ENCODE measurements around the gene PAPPA. TPM values are rescaled to one million over a fixed set of nuclear protein-coding genes. Genes with fewer than 3 reads are reported as not detected.

PAPPA gene
- polyA plus RNA-seq, 1 donor from 2014 or later = 0.41 TPM

DNA sequence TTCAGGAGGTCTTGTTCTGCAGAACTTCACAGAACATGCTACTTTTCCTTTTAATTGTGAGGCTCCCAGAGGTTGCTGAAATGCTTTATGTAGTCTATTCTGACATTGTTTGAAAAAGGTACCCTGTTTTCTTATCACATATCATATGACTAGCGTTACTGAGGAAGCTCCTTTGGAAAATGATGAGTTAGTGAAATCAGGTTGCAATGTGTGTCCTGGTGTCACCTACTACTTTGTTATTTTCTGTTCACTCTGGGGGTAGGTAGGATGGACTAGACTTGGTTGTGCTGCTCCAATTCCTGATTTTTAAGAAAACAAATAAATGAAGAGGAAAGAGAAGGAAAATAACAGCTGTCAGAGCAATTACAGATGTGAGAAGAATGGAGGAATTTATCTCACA is 93.7 kb downstream of the PAPPA start:
- no peak overlapping the region for H3K4me2 ChIP-seq (ENCODE audit: low read length)
- H4K20me1 ChIP-seq (ENCODE audit: insufficient read depth) = no peaks in the 10 kb centered on the region
- no peaks in the 10 kb centered on the region for H3K27me3 ChIP-seq (ENCODE audit: insufficient read depth, low read depth, low read length)
- H3K79me2 ChIP-seq (replicated peaks; ENCODE audit: insufficient read depth, low read length) = no peaks in the 10 kb centered on the region
- TF ChIP-seq, protein P1, sequence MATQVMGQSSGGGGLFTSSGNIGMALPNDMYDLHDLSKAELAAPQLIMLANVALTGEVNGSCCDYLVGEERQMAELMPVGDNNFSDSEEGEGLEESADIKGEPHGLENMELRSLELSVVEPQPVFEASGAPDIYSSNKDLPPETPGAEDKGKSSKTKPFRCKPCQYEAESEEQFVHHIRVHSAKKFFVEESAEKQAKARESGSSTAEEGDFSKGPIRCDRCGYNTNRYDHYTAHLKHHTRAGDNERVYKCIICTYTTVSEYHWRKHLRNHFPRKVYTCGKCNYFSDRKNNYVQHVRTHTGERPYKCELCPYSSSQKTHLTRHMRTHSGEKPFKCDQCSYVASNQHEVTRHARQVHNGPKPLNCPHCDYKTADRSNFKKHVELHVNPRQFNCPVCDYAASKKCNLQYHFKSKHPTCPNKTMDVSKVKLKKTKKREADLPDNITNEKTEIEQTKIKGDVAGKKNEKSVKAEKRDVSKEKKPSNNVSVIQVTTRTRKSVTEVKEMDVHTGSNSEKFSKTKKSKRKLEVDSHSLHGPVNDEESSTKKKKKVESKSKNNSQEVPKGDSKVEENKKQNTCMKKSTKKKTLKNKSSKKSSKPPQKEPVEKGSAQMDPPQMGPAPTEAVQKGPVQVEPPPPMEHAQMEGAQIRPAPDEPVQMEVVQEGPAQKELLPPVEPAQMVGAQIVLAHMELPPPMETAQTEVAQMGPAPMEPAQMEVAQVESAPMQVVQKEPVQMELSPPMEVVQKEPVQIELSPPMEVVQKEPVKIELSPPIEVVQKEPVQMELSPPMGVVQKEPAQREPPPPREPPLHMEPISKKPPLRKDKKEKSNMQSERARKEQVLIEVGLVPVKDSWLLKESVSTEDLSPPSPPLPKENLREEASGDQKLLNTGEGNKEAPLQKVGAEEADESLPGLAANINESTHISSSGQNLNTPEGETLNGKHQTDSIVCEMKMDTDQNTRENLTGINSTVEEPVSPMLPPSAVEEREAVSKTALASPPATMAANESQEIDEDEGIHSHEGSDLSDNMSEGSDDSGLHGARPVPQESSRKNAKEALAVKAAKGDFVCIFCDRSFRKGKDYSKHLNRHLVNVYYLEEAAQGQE (IDR thresholded peaks at IDR 0.05; ENCODE audit: borderline replicate concordance) = no peak
- no peak for TF ChIP-seq EZH2 (IDR thresholded peaks at IDR 0.05; ENCODE audit: borderline replicate concordance, insufficient read depth, low read length, poor library complexity, severe bottlenecking)
- no peak for TF ChIP-seq RAD21 (conservative IDR thresholded peaks at IDR 0.05)
- no peak for TF ChIP-seq SMC3 (conservative IDR thresholded peaks at IDR 0.05; ENCODE audit: poor library complexity)
- no peak for TF ChIP-seq MXI1 (conservative IDR thresholded peaks at IDR 0.05; ENCODE audit: poor library complexity, severe bottlenecking)
- no peak for TF ChIP-seq TAF1 (IDR thresholded peaks at IDR 0.05; ENCODE audit: low read depth)
- no peak for TF ChIP-seq EP300 (conservative IDR thresholded peaks at IDR 0.05; ENCODE audit: poor library complexity, severe bottlenecking)
- TF ChIP-seq POLR2AphosphoS5 (IDR thresholded peaks at IDR 0.05) = no peak
- no peak for TF ChIP-seq CTCF (IDR thresholded peaks at IDR 0.05; ENCODE audit: poor library complexity, severe bottlenecking)
- no peaks in the 10 kb centered on the region for H3K36me3 ChIP-seq (ENCODE audit: insufficient read depth, low read length)
- no peaks in the 10 kb centered on the region for H3K9me2 ChIP-seq (ENCODE audit: insufficient read depth, low read length)
- H3K4me3 ChIP-seq (ENCODE audit: low read length) = no peak overlapping the region
- no peak overlapping the region for H2AFZ ChIP-seq (ENCODE audit: low read depth, low read length)
- H3K9ac ChIP-seq (ENCODE audit: low read length) = no peak overlapping the region
- H3K9me3 ChIP-seq (ENCODE audit: low read length) = no peaks in the 10 kb centered on the region
- no peak overlapping the region for H3K27ac ChIP-seq (ENCODE audit: low read length)
- no peaks in the 10 kb centered on the region for H3F3A ChIP-seq (ENCODE audit: insufficient read depth, low read length, poor library complexity, severe bottlenecking)

- no peaks in the 10 kb centered on the region for H3K27me3 ChIP-seq (ENCODE audit: insufficient read depth, low read depth, low read length)
- no peaks in the 10 kb centered on the region for H3F3A ChIP-seq (ENCODE audit: insufficient read depth, low read length, poor library complexity, severe bottlenecking)
- TF ChIP-seq RAD21 (conservative IDR thresholded peaks at IDR 0.05) (no peak), TAF1 (IDR thresholded peaks at IDR 0.05; ENCODE audit: low read depth) (no peak), CTCF (IDR thresholded peaks at IDR 0.05; ENCODE audit: poor library complexity, severe bottlenecking) (no peak), MXI1 (conservative IDR thresholded peaks at IDR 0.05; ENCODE audit: poor library complexity, severe bottlenecking) (no peak), EP300 (conservative IDR thresholded peaks at IDR 0.05; ENCODE audit: poor library complexity, severe bottlenecking) (no peak), SMC3 (conservative IDR thresholded peaks at IDR 0.05; ENCODE audit: poor library complexity) (no peak), EZH2 (IDR thresholded peaks at IDR 0.05; ENCODE audit: borderline replicate concordance, insufficient read depth, low read length, poor library complexity, severe bottlenecking) (no peak), POLR2AphosphoS5 (IDR thresholded peaks at IDR 0.05) (no peak)
- TF ChIP-seq, protein P1 (IDR thresholded peaks at IDR 0.05; ENCODE audit: borderline replicate concordance) = no peak
- H3K9ac ChIP-seq (ENCODE audit: low read length) = no peak overlapping the region
- no peaks in the 10 kb centered on the region for H3K9me2 ChIP-seq (ENCODE audit: insufficient read depth, low read length)
- H3K4me2 ChIP-seq (ENCODE audit: low read length) = no peak overlapping the region
- no peaks in the 10 kb centered on the region for H4K20me1 ChIP-seq (ENCODE audit: insufficient read depth)
- H3K9me3 ChIP-seq (ENCODE audit: low read length) = no peaks in the 10 kb centered on the region
- no peak overlapping the region for H2AFZ ChIP-seq (ENCODE audit: low read depth, low read length)
- H3K27ac ChIP-seq (ENCODE audit: low read length) = no peak overlapping the region
- no peak overlapping the region for H3K4me3 ChIP-seq (ENCODE audit: low read length)
- no peaks in the 10 kb centered on the region for H3K79me2 ChIP-seq (replicated peaks; ENCODE audit: insufficient read depth, low read length)
- H3K36me3 ChIP-seq (ENCODE audit: insufficient read depth, low read length) = no peaks in the 10 kb centered on the region
These were observed 94.3 kb downstream of the PAPPA start for GRCh38 chr9:116247791-116248374.
